OCI-LY3 (cell line): ENCODE data around the gene OPA3.

ENCODE experiments used
- H2AFZ ChIP-seq: fragments of 200-600, 300-600 bp; shearing (Covaris generic); 2 replicates; pipeline ENCODE4 v1.6.0; 2014; ENCODE audit warnings: antibody characterized with exemption, low read depth, low read length
- H3K27ac ChIP-seq: fragments of 200-600, 300-600 bp; sonication (generic); 2 replicates; pipeline ENCODE4 v1.5.1; 2014; ENCODE audit warnings: mild to moderate bottlenecking, low read length, moderate library complexity, mixed read lengths
- H3K27me3 ChIP-seq: fragments of 200-600, 300-600 bp; sonication (generic); 2 replicates; pipeline ENCODE4 v1.6.1; 2014; ENCODE audit warnings: low read depth, low read length, mixed read lengths
- H3K36me3 ChIP-seq: fragments of 200-600, 300-600 bp; sonication (generic); replicated peaks from 2 replicates; pipeline ENCODE3; 2014; ENCODE audit warnings: low read depth, low read length, mixed read lengths
- H3K4me1 ChIP-seq: fragments of 300-600, 200-600 bp; sonication (generic); 2 replicates; pipeline ENCODE4 v1.6.1; 2014; ENCODE audit warnings: low read length, mixed read lengths
- H3K4me2 ChIP-seq: fragments of 200-600, 300-600 bp; sonication (generic); 2 replicates; pipeline ENCODE4 v1.6.1; 2014; ENCODE audit warnings: low read length, mixed read lengths
- H3K4me3 ChIP-seq: fragments of 300-600, 200-600 bp; sonication (generic); 2 replicates; pipeline ENCODE4 v1.5.1; 2014; ENCODE audit warnings: antibody characterized with exemption, mild to moderate bottlenecking, low read length, moderate library complexity
- H3K79me2 ChIP-seq: fragments of 300-600, 200-600 bp; shearing (Covaris generic); 2 replicates; pipeline ENCODE4 v1.6.1; 2014; ENCODE audit warnings: mild to moderate bottlenecking, low read length, mixed read lengths
- H3K9ac ChIP-seq: fragments of 300-600, 200-600 bp; shearing (Covaris generic); 2 replicates; pipeline ENCODE4 v1.6.0; 2014; ENCODE audit warnings: mild to moderate bottlenecking, low read length, moderate library complexity
- H3K9me3 ChIP-seq: fragments of 200-600, 300-600 bp; shearing (Covaris generic); 2 replicates; pipeline ENCODE4 v1.6.1; 2014; ENCODE audit warnings: low read length, mixed read lengths; ENCODE audit not compliant: insufficient read depth
- H4K20me1 ChIP-seq: fragments of 200-600, 300-600 bp; sonication (generic); 2 replicates; pipeline ENCODE4 v1.6.1; 2016; ENCODE audit warnings: low read length, mixed read lengths; ENCODE audit not compliant: insufficient read depth
- EZH2phosphoT487 ChIP-seq: fragments of 200-600 bp; shearing (Covaris generic); IDR thresholded peaks from 2 replicates; pipeline ENCODE4 v1.6.1; 2018; ENCODE audit warnings: antibody characterized with exemption, mixed run types, low read depth
- TF ChIP-seq, protein P1 (sequence below): fragments of 200-600, 300-600 bp; sonication (generic); IDR thresholded peaks from 2 replicates; pipeline ENCODE4 v1.5.1; 2014; ENCODE audit warnings: antibody characterized with exemption, low read length, low read depth

Gene OPA3

DNA sequence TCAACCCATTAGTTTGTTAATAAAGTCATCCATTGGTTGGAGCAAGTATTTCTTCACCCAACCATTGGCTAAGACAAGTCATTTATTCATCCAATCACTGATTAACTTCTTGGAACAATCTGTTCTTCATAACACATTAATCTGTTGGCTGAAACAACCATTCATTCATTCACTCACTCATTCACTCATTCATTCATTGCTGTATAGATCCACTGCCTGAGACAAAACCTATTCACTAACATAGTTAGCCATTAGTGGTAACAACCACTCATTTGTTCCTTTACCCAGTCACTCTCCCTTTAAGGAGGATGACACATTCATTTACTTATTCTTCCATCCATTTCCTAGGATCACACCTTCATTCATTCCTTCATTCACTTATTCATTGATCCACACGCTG is 39.4 kb upstream of the OPA3 start:
- H3K4me1 ChIP-seq, result no peaks in the 10 kb centered on the region
- TF ChIP-seq EZH2phosphoT487, result no peak
- TF ChIP-seq, protein P1, sequence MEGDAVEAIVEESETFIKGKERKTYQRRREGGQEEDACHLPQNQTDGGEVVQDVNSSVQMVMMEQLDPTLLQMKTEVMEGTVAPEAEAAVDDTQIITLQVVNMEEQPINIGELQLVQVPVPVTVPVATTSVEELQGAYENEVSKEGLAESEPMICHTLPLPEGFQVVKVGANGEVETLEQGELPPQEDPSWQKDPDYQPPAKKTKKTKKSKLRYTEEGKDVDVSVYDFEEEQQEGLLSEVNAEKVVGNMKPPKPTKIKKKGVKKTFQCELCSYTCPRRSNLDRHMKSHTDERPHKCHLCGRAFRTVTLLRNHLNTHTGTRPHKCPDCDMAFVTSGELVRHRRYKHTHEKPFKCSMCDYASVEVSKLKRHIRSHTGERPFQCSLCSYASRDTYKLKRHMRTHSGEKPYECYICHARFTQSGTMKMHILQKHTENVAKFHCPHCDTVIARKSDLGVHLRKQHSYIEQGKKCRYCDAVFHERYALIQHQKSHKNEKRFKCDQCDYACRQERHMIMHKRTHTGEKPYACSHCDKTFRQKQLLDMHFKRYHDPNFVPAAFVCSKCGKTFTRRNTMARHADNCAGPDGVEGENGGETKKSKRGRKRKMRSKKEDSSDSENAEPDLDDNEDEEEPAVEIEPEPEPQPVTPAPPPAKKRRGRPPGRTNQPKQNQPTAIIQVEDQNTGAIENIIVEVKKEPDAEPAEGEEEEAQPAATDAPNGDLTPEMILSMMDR, result no peak
- H2AFZ ChIP-seq, result no peak overlapping the region
- no peak overlapping the region for H3K4me3 ChIP-seq
- H4K20me1 ChIP-seq, result no peaks in the 10 kb centered on the region
- no peaks in the 10 kb centered on the region for H3K79me2 ChIP-seq
- peaks cover 41% of the 10 kb centered on the region for H3K36me3 ChIP-seq
- H3K27me3 ChIP-seq, result no peaks in the 10 kb centered on the region
- no peak overlapping the region for H3K4me2 ChIP-seq
- H3K9me3 ChIP-seq, result no peaks in the 10 kb centered on the region
- H3K27ac ChIP-seq, result no peak overlapping the region
- no peak overlapping the region for H3K9ac ChIP-seq

DNA sequence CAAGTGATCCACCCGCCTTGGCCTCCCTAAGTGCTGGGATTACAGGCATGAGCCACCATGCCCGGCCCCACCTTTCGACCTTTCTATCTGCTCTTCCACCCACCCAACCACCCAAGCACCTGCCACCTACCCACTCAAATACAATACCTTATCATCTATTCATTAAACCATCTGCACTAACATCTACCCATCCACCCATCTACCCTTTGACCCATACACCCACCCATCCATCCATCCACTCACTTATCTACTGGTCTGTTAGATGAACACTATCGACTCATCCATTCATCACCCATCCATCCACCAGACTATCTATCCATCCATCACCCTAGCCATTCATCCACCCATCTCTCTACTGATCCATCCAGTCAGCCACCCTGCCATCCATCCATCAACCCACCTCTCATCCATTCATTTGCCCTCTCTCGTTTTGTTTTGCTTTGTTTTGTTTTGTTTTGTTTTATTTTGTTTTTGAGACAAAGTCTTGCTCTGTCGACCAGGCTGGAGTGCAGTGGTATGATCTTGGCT is 37.4 kb upstream of the OPA3 start:
- no peak overlapping the region for H2AFZ ChIP-seq
- peaks cover 38% of the 10 kb centered on the region for H3K36me3 ChIP-seq
- no peak overlapping the region for H3K4me3 ChIP-seq
- H3K9ac ChIP-seq, result no peak overlapping the region
- TF ChIP-seq EZH2phosphoT487, result no peak
- TF ChIP-seq, protein P1, result no peak
- H4K20me1 ChIP-seq, result no peaks in the 10 kb centered on the region
- no peaks in the 10 kb centered on the region for H3K9me3 ChIP-seq
- H3K27me3 ChIP-seq, result no peaks in the 10 kb centered on the region
- H3K4me1 ChIP-seq, result no peaks in the 10 kb centered on the region
- no peaks in the 10 kb centered on the region for H3K79me2 ChIP-seq
- no peak overlapping the region for H3K27ac ChIP-seq
- H3K4me2 ChIP-seq, result no peak overlapping the region

DNA sequence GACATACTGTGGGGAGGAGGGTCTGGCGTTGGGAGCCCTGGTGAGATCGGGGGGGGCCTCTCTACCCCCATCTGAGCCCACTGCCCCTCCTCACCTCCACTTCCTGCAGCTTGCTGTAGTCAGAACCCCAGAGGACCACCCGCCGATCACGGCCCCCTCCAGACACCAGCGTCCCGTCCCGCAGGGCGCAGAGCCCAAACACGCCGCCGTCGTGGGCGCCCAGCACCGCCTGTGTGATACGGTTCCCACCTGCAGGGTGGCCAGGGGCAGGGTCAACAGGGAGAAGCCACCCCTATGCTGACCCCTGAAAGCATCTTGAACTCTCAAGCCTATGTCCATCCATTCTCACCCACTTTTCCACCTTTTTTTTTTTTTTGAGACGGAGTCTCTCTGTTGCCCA is 36.8 kb upstream of the OPA3 start:
- H2AFZ ChIP-seq, result no peak overlapping the region
- H3K27ac ChIP-seq, result no peak overlapping the region
- no peaks in the 10 kb centered on the region for H4K20me1 ChIP-seq
- no peaks in the 10 kb centered on the region for H3K27me3 ChIP-seq
- H3K4me1 ChIP-seq, result peaks cover 3% of the 10 kb centered on the region; the same call in 1 of the 2 replicates
- H3K9me3 ChIP-seq, result no peaks in the 10 kb centered on the region
- H3K36me3 ChIP-seq, result peaks cover 37% of the 10 kb centered on the region
- no peaks in the 10 kb centered on the region for H3K79me2 ChIP-seq
- no peak overlapping the region for H3K9ac ChIP-seq
- no peak overlapping the region for H3K4me2 ChIP-seq
- H3K4me3 ChIP-seq, result no peak overlapping the region
- no peak for TF ChIP-seq EZH2phosphoT487
- TF ChIP-seq, protein P1, result no peak

DNA sequence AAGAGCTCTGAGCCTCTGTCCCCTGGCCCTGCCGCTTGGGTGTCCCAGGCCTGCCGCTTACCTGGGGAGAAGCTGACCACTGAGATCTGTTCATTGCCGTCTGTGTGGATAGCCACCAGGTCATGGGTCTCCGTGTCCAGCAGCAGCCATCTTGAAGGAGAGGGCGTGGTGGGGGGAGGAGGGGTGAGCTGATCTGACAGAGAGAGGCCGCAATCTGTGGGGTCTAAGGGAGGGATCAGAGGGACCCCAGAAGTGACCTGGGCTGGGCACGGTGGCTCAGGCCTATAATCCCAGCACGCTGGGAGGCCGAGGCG is 32.1 kb upstream of the OPA3 start:
- no peak overlapping the region for H2AFZ ChIP-seq
- TF ChIP-seq, protein P1, result no peak
- TF ChIP-seq EZH2phosphoT487, result no peak
- peaks cover 14% of the 10 kb centered on the region for H3K4me1 ChIP-seq
- 0 out of 2 replicates have a peak, but pooled peaks cover 3% of the 10 kb centered on the region for H4K20me1 ChIP-seq
- no peak overlapping the region for H3K4me3 ChIP-seq
- H3K4me2 ChIP-seq, result no peak overlapping the region
- no peak overlapping the region for H3K27ac ChIP-seq
- no peaks in the 10 kb centered on the region for H3K79me2 ChIP-seq
- H3K9me3 ChIP-seq, result no peaks in the 10 kb centered on the region
- H3K36me3 ChIP-seq, result peaks cover 46% of the 10 kb centered on the region
- no peak overlapping the region for H3K9ac ChIP-seq
- H3K27me3 ChIP-seq, result no peaks in the 10 kb centered on the region
